Thyroid gland (tissue), 4 donors: ENCODE results near the gene HM13.

Experiments used
- POLR2A ChIP-seq, 2 donors: fragments of 450-650 bp; IDR thresholded peaks; one replicate each; pipeline ENCODE4 v1.6.1; 2017; ENCODE audit warnings: antibody characterized with exemption in 2 of 2, mild to moderate bottlenecking in 2 of 2, moderate library complexity in 1 of 2
- TF ChIP-seq, protein P1 (sequence below), 6 experiments: fragments of 200-600 bp in 3 of 6; fragments of 450-650 bp in 3 of 6; sonication (generic) in 3 of 6; IDR thresholded peaks; one replicate each; pipeline ENCODE4 v1.5.1; 2016 to 2019; ENCODE audit warnings: antibody characterized with exemption in 6 of 6, mild to moderate bottlenecking in 2 of 6, inconsistent platforms in 1 of 6, moderate library complexity in 1 of 6

DNA sequence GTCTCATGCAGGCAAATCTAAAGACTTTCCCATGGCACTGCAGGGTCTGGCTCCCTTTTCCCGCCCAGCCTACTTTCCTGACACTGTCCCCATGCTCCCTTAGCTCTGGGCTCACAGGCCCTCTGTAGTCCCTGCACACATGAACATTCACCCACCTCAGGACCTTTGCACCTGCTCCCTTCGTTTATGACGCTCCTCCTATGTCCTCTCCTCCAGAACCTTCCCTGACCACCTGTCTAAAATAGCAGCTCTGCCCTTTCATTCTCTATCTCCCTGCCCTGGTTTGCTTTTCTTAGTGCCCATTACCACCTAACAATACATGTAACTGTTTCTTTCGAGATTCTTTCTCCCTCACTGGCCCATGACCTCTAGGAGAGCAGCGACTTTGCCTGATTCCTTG, 22.3 kb downstream of the HM13 start:
- TF ChIP-seq, protein P1, sequence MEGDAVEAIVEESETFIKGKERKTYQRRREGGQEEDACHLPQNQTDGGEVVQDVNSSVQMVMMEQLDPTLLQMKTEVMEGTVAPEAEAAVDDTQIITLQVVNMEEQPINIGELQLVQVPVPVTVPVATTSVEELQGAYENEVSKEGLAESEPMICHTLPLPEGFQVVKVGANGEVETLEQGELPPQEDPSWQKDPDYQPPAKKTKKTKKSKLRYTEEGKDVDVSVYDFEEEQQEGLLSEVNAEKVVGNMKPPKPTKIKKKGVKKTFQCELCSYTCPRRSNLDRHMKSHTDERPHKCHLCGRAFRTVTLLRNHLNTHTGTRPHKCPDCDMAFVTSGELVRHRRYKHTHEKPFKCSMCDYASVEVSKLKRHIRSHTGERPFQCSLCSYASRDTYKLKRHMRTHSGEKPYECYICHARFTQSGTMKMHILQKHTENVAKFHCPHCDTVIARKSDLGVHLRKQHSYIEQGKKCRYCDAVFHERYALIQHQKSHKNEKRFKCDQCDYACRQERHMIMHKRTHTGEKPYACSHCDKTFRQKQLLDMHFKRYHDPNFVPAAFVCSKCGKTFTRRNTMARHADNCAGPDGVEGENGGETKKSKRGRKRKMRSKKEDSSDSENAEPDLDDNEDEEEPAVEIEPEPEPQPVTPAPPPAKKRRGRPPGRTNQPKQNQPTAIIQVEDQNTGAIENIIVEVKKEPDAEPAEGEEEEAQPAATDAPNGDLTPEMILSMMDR (IDR thresholded peaks at IDR 0.05): no peak
- TF ChIP-seq POLR2A (IDR thresholded peaks at IDR 0.05): no peak
